ENCODE data around the gene TNRC18. TPM values are rescaled to one million over a fixed set of nuclear protein-coding genes. Genes with fewer than 3 reads are reported as not detected.
A peak's percentile ranks its signal among the peaks of the same experiment; 100 is the strongest.

Gene TNRC18
- total RNA-seq, 3 donors from 2014 or later (not counting 1 experiment from before 2014, with no cell fraction given): 111 to 127 (median 124) TPM

- Histone ChIP-seq H3K4me3 (ENCODE audit: low read length) (no peak overlapping the region), H3K4me1 (ENCODE audit: control insufficient read depth, insufficient read depth, low read length) (peaks cover 55% of the 10 kb centered on the region), H3K36me3 (ENCODE audit: control insufficient read depth, insufficient read depth, low read length) (peaks cover 19% of the 10 kb centered on the region), H3K27ac (ENCODE audit: low read length) (no peak overlapping the region), H3K27me3 (ENCODE audit: control insufficient read depth, insufficient read depth, low read length) (no peaks in the 10 kb centered on the region), H3K9me3 (ENCODE audit: control insufficient read depth, insufficient read depth, low read length) (no peaks in the 10 kb centered on the region)
- Mint-ChIP-seq H3K27ac (peak overlapping the region; percentile 70 to 83), H3K9me3 (no peaks in the 10 kb centered on the region), H3K4me3 (peak overlapping the region; percentile 58), H3K27me3 (ENCODE audit: low read depth in 2 of 2) (no peaks in the 10 kb centered on the region), H3K36me3 (peaks cover 7% of the 10 kb centered on the region), H3K4me1 (peaks cover 28 to 50% of the 10 kb centered on the region in 2 donors)
- 89% methylated on average over 12 of the region's 16 CpGs for WGBS (ENCODE audit: insufficient coverage)
- intact Hi-C loops (cut with micrococcal nuclease): no loop called here
- no peak for ATAC-seq
- DNase-seq: no peak
- TF ChIP-seq, protein P1, sequence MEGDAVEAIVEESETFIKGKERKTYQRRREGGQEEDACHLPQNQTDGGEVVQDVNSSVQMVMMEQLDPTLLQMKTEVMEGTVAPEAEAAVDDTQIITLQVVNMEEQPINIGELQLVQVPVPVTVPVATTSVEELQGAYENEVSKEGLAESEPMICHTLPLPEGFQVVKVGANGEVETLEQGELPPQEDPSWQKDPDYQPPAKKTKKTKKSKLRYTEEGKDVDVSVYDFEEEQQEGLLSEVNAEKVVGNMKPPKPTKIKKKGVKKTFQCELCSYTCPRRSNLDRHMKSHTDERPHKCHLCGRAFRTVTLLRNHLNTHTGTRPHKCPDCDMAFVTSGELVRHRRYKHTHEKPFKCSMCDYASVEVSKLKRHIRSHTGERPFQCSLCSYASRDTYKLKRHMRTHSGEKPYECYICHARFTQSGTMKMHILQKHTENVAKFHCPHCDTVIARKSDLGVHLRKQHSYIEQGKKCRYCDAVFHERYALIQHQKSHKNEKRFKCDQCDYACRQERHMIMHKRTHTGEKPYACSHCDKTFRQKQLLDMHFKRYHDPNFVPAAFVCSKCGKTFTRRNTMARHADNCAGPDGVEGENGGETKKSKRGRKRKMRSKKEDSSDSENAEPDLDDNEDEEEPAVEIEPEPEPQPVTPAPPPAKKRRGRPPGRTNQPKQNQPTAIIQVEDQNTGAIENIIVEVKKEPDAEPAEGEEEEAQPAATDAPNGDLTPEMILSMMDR (IDR thresholded peaks at IDR 0.05): no peak
These were observed 40.1 kb downstream of the TNRC18 start for GRCh38 chr7:5383314-5384098.

DNA sequence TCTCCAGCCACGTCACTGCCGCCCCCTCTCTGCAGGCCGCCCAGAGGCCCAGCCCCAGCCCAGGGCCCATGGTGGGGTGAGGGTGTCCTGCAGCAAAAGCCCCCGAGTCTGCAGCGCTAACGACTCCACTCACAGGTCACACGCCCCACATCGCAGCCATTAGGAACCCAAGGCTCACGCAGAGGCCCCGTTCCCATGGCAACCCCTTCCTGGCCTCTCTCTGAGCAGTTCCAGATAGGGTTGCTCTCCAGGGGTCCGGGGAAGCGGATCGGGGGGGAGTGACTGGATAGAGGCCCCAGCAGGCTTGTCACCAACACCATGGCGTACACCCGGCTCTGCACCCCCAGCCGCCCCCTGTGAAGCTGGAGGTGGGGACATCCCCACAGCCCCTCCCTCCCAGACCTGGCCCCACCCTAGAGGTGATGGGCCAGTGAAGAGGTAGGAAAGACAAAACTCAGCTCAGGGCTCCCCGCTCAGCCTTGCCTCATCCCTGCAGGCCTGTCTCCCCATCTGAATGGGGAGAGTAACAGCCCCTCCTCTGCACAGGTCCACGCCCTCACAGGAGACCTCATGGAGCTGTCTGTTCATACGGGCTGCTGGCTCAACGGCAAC lies 41.2 kb downstream of the TNRC18 start:
- TF ChIP-seq, protein P1 (IDR thresholded peaks at IDR 0.05): no peak
- ATAC-seq: peak in 2 of 3 donors; percentile 24 to 46
- peaks cover 5% of the 10 kb centered on the region for H3K36me3 Mint-ChIP-seq
- no peak overlapping the region for H3K4me3 Mint-ChIP-seq
- no peak overlapping the region for H3K27ac ChIP-seq (ENCODE audit: low read length)
- H3K4me1 ChIP-seq (ENCODE audit: control insufficient read depth, insufficient read depth, low read length): peaks cover 55% of the 10 kb centered on the region
- H3K27ac Mint-ChIP-seq: peak overlapping the region in 1 of 2 donors; percentile 83
- WGBS (ENCODE audit: insufficient coverage): 75% methylated on average over 17 of the region's 20 CpGs
- H3K27me3 ChIP-seq (ENCODE audit: control insufficient read depth, insufficient read depth, low read length): no peaks in the 10 kb centered on the region
- intact Hi-C loops (cut with micrococcal nuclease): no loop called here
- no peak for DNase-seq
- no peaks in the 10 kb centered on the region for H3K9me3 Mint-ChIP-seq
- H3K4me1 Mint-ChIP-seq: peaks cover 27 to 55% of the 10 kb centered on the region in 2 donors
- H3K4me3 ChIP-seq (ENCODE audit: low read length): no peak overlapping the region
- H3K27me3 Mint-ChIP-seq (ENCODE audit: low read depth in 2 of 2): no peaks in the 10 kb centered on the region
- H3K9me3 ChIP-seq (ENCODE audit: control insufficient read depth, insufficient read depth, low read length): no peaks in the 10 kb centered on the region
- peaks cover 22% of the 10 kb centered on the region for H3K36me3 ChIP-seq (ENCODE audit: control insufficient read depth, insufficient read depth, low read length)

DNA sequence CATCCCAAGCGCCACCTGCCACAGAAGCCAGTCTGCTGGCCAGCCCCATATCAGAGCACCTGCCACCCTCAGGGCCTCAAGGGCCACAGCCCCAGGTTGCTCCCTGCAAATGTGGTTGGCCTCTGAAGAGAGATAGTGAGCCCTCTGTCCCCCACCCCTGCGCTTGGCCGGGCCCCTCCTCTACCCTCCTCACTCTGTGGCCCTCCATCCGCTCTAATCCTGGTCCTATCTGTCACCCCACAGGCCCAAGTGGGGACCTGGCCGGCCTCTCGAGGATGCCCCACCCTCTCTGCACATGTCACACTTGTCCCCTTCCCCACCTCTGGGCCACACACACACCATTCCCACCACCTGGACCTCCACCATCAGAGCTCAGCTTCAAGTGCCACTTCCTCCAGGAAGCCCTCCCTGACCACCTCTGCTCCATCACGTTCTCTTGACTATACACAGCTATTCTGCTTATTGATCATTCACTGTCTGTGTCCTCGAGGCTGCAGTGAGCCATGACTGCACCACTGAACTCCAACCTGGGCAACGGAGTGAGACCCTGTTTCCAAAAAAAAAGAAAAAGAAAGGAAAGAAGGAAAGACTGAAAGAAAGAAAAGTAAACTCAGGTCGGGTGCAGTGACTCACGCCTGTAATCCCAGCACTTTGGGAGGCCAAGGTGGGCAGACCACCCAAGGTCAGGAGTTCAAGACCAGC lies 42.4 kb downstream of the TNRC18 start:
- Histone ChIP-seq H3K27me3 (ENCODE audit: control insufficient read depth, insufficient read depth, low read length) (no peaks in the 10 kb centered on the region), H3K27ac (ENCODE audit: low read length) (no peak overlapping the region), H3K36me3 (ENCODE audit: control insufficient read depth, insufficient read depth, low read length) (peaks cover 18% of the 10 kb centered on the region), H3K9me3 (ENCODE audit: control insufficient read depth, insufficient read depth, low read length) (no peaks in the 10 kb centered on the region), H3K4me1 (ENCODE audit: control insufficient read depth, insufficient read depth, low read length) (peaks cover 51% of the 10 kb centered on the region), H3K4me3 (ENCODE audit: low read length) (no peak overlapping the region)
- Mint-ChIP-seq H3K27me3 (ENCODE audit: low read depth in 2 of 2) (no peaks in the 10 kb centered on the region), H3K4me1 (peaks cover 22 to 51% of the 10 kb centered on the region in 2 donors), H3K27ac (peak overlapping the region; percentile 53 to 83), H3K4me3 (peak overlapping the region; percentile 55), H3K36me3 (no peaks in the 10 kb centered on the region), H3K9me3 (no peaks in the 10 kb centered on the region)
- intact Hi-C loops (cut with micrococcal nuclease): no loop called here
- TF ChIP-seq, protein P1 (IDR thresholded peaks at IDR 0.05): no peak
- no peak for ATAC-seq
- 78% methylated on average over 11 of the region's 11 CpGs for WGBS (ENCODE audit: insufficient coverage)
- no peak for DNase-seq

Measured in natural killer cell (primary cell).